UCSD-AML1 (cell line): ENCODE results near the gene DPP9.
A peak's percentile ranks its signal among the peaks of the same experiment; 100 is the strongest.

Experiments
- DNase-seq: peaks from one replicate; lab custom pipeline; 2025; ENCODE audit not compliant: unreplicated experiment; lab: John Stamatoyannopoulos, UW

The DPP9 gene

GRCh38 chr19:4636761-4637160, 86.9 kb downstream of the DPP9 start:
- DNase-seq = no peak

GRCh38 chr19:4636151-4636717, 87.4 kb downstream of the DPP9 start:
- DNase-seq = peak; percentile 82

- DNase-seq = no peak
Measured at GRCh38 chr19:4635754-4636116, 87.9 kb downstream of the DPP9 start.

- DNase-seq = peak; percentile 81
Measured at GRCh38 chr19:4633140-4633967, 90.3 kb downstream of the DPP9 start.
